Mucosa of stomach (tissue), 1 donor: ENCODE measurements around the gene ATP8A2.
"Not testable (repeated sequence)": the region's sequence is repeated elsewhere in the genome, so short reads cannot be mapped to it uniquely, and the experiment has no call there.

ENCODE experiments used
- H3K27me3 ChIP-seq: one replicate; pipeline ENCODE4 v1.7.0; 2013; ENCODE audit warnings: mild to moderate bottlenecking, low read length; ENCODE audit not compliant: control insufficient read depth, insufficient read depth
- H3K36me3 ChIP-seq: one replicate; pipeline ENCODE4 v1.7.0; 2013; ENCODE audit warnings: low read length; ENCODE audit not compliant: control insufficient read depth, insufficient read depth
- H3K4me1 ChIP-seq: one replicate; pipeline ENCODE4 v1.7.0; 2013; ENCODE audit warnings: mild to moderate bottlenecking, low read length; ENCODE audit not compliant: control insufficient read depth, insufficient read depth
- H3K4me3 ChIP-seq: one replicate; pipeline ENCODE4 v1.7.0; 2013; ENCODE audit warnings: low read length
- H3K9ac ChIP-seq: one replicate; pipeline ENCODE4 v1.7.0; 2013; ENCODE audit warnings: mild to moderate bottlenecking, low read length, moderate library complexity
- H3K9me3 ChIP-seq: one replicate; pipeline ENCODE4 v1.7.0; 2013; ENCODE audit warnings: mild to moderate bottlenecking, low read length, moderate library complexity; ENCODE audit not compliant: control insufficient read depth
- donor health status: Pancreatic carcinoma.

ATP8A2 gene

DNA sequence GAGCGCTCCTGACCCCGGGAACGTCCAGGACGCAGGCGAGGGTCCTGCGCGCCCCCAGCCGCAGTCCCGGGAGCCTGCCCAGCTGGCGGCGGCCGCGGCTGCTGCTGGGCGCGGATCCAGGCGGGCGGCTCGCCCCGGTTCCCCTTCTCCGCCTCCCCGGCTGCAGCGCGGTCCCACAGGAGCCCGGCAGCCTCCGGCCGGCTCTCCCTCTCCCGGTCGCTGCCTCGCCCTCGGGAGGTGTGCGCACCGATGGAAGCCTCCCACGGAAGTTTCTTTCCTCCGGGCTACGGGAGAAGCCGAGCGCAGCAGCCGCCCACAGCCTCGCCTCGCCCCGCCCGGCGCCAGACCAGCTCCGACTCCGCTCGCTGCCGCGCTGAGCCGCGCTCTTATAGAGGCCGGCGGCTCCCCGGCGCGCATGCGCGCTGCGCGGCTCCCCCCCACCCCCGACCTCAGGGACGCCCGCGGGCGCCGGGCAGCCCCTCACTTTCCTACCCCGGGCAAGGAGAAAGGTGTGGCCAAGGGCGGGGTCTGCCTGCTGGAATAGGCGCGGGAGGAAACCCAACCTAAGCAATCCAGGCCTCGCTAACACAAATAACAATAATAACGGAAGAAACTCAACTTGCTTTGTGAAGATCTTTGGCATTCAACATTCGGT is 680.0 kb downstream of the ATP8A2 start, which contains the start of gene SHISA2:
TSS of gene SHISA2 (minus strand) at position 360 of the 655 bp plus-strand sequence. CDS start 1,041 bp downstream, outside the sequence.
- H3K27me3 ChIP-seq = peaks cover 33% of the 10 kb centered on the region
- peak within 1 kb of the TSS; percentile 5 for H3K9ac ChIP-seq
- peak within 1 kb of the TSS; percentile 14 for H3K4me3 ChIP-seq
- peaks cover 19% of the 10 kb centered on the region for H3K4me1 ChIP-seq
- no peaks in the 10 kb centered on the region for H3K9me3 ChIP-seq
- no peaks in the 10 kb centered on the region for H3K36me3 ChIP-seq

DNA sequence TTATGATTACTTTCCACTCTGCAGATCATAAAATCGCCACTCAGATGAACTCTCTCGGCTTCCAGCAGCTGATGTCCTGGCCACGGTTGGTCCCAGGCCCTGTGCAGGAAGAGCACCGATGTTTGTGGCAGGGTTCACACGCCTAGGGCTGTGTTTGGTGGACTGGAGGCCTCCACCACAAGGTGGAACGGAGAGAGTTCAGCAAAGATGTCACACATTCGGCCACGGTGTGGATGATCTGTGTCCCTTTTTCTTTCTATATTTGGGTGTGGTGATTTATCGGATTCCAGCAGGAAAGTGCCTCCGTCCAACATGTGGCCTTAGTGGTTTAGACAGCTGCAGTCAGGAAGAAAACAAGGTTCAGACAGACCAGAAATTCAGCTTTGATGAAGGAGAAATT is 680.6 kb downstream of the ATP8A2 start:
- Histone ChIP-seq H3K4me3 (peak overlapping the region; percentile 14), H3K4me1 (peaks cover 19% of the 10 kb centered on the region), H3K9ac (peak overlapping the region; percentile 5), H3K27me3 (peaks cover 33% of the 10 kb centered on the region), H3K9me3 (no peaks in the 10 kb centered on the region), H3K36me3 (no peaks in the 10 kb centered on the region)

GRCh38 chr13:26053418-26053980 is 681.7 kb downstream of the ATP8A2 start:
- no peaks in the 10 kb centered on the region for H3K9me3 ChIP-seq
- H3K36me3 ChIP-seq = no peaks in the 10 kb centered on the region
- peaks cover 30% of the 10 kb centered on the region for H3K27me3 ChIP-seq
- no peak overlapping the region for H3K9ac ChIP-seq
- H3K4me3 ChIP-seq = no peak overlapping the region
- H3K4me1 ChIP-seq = peaks cover 19% of the 10 kb centered on the region

- Histone ChIP-seq H3K4me3 (no peak overlapping the region), H3K4me1 (peaks cover 12% of the 10 kb centered on the region), H3K36me3 (no peaks in the 10 kb centered on the region), H3K9ac (no peak overlapping the region), H3K9me3 (no peaks in the 10 kb centered on the region), H3K27me3 (peaks cover 16% of the 10 kb centered on the region)
Observed at GRCh38 chr13:26054896-26055295, 683.1 kb downstream of the ATP8A2 start.

DNA sequence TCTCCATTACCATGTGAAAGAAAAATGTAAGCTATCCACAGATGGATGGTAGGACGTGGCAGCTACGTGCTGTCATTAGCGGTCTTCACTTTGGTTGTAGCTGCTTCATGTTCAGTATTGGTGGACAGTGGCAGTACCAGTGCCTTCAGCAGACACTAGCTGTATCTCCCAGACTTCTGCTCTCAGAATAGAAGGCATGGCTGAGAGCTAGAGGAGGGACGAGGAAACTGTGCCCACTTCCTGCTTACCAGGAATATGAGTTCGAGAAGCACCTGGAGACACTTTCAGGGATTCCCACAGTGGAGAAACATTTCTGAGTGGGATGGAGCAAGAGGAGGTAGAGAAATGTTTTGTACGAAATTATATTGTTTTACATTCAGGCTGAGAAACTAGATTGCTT is 686.9 kb downstream of the ATP8A2 start:
- H3K27me3 ChIP-seq = no peaks in the 10 kb centered on the region
- no peaks in the 10 kb centered on the region for H3K4me1 ChIP-seq
- no peak overlapping the region for H3K4me3 ChIP-seq
- no peaks in the 10 kb centered on the region for H3K36me3 ChIP-seq
- no peaks in the 10 kb centered on the region for H3K9me3 ChIP-seq
- H3K9ac ChIP-seq = no peak overlapping the region

DNA sequence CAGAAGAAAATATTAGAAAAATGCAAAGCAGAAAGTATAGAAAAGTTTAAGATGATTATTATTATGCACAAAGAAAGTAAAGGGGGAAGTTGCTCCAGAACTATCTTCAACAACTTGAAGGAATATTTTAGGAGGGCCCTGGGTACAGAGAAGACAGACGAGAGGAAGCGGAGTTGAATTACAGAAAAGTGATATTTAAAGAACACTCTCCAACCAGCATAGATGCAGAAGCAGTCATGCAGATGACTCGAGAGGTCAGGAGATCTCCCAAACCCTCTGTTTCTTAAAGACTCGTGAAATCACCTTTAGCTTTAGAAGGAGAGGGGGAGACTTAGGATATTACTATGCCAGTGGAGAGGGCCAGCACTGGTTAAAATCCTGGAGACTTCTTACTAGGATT is 688.6 kb downstream of the ATP8A2 start:
- Histone ChIP-seq H3K4me1 (no peaks in the 10 kb centered on the region), H3K9me3 (no peaks in the 10 kb centered on the region), H3K36me3 (no peaks in the 10 kb centered on the region), H3K27me3 (no peaks in the 10 kb centered on the region), H3K4me3 (no peak overlapping the region), H3K9ac (no peak overlapping the region)

GRCh38 chr13:26061256-26061655 is 689.5 kb downstream of the ATP8A2 start:
- Histone ChIP-seq H3K9ac (no peak overlapping the region), H3K9me3 (no peaks in the 10 kb centered on the region), H3K4me1 (no peaks in the 10 kb centered on the region), H3K36me3 (no peaks in the 10 kb centered on the region), H3K27me3 (no peaks in the 10 kb centered on the region), H3K4me3 (no peak overlapping the region)

DNA sequence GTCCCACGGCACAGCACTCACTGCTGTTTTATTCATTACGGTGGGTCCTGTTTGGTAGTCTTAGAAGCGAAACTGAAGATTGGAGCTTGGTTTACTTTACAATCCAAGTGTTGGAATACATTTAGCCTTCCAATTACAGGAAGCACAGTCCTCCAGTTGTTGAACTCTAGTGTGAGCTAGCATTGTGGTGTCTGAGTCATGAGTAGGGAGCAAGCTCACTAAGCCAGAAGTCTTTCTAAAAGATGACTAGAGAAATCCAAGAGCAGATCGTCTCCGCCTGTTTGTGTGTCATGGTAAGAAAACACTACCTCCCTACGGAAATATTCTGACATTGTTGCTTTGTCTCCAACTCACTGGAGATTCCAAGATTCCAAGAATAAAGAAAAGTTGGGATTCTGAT is 690.2 kb downstream of the ATP8A2 start:
- Histone ChIP-seq H3K27me3 (no peaks in the 10 kb centered on the region), H3K9me3 (no peaks in the 10 kb centered on the region), H3K4me1 (no peaks in the 10 kb centered on the region), H3K4me3 (no peak overlapping the region), H3K9ac (no peak overlapping the region), H3K36me3 (no peaks in the 10 kb centered on the region)

- Histone ChIP-seq H3K36me3 (no peaks in the 10 kb centered on the region), H3K4me1 (no peaks in the 10 kb centered on the region), H3K27me3 (no peaks in the 10 kb centered on the region), H3K4me3 (no peak overlapping the region), H3K9me3 (no peaks in the 10 kb centered on the region), H3K9ac (no peak overlapping the region)
Observed at GRCh38 chr13:26062853-26063444, 691.2 kb downstream of the ATP8A2 start.

- not testable (repeated sequence) for H3K9me3 ChIP-seq, H3K4me3 ChIP-seq, H3K27me3 ChIP-seq, H3K4me1 ChIP-seq, H3K36me3 ChIP-seq, H3K9ac ChIP-seq
Observed at GRCh38 chr13:26066492-26066891, 694.7 kb downstream of the ATP8A2 start.

- H3K27me3 ChIP-seq = no peaks in the 10 kb centered on the region
- no peaks in the 10 kb centered on the region for H3K36me3 ChIP-seq
- H3K9me3 ChIP-seq = no peaks in the 10 kb centered on the region
- H3K4me3 ChIP-seq = no peak overlapping the region
- no peaks in the 10 kb centered on the region for H3K4me1 ChIP-seq
- H3K9ac ChIP-seq = no peak overlapping the region
Observed at GRCh38 chr13:26067601-26068000, 695.8 kb downstream of the ATP8A2 start.

DNA sequence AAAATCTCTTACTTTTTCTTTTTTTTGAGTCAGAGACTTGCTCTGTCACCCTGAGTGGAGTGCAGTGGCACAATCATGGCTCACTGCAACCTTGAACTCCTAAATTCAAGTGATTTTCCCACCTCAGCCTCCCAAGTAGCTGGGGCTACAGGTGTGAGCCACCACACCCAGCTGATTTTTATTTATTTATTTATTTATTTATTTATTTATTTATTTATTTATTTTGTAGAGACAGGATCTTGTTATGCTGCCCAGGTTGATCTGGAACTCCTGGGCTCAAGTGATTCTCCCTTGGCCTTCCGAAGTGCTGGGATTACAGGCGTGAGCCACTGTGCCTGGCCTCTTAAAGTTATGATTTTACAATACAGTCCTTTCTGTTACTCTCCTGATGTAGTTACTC is 696.6 kb downstream of the ATP8A2 start:
- not testable (repeated sequence) for H3K36me3 ChIP-seq, H3K9me3 ChIP-seq, H3K4me3 ChIP-seq, H3K9ac ChIP-seq, H3K4me1 ChIP-seq, H3K27me3 ChIP-seq
